ENCODE measurements around the gene MAB21L1. TPM values are rescaled to one million over a fixed set of nuclear protein-coding genes. Genes with fewer than 3 reads are reported as not detected.

MAB21L1 gene
- total and polyA plus RNA-seq, 2 of the 8 experiments (the other 6 are each of a cell fraction or from before 2014, with no cell fraction given), result not detected

GRCh38 chr13:35472323-35472881 lies 4.1 kb downstream of the MAB21L1 start:
- H3K4me2 ChIP-seq (ENCODE audit: insufficient read depth in 1 of 2, low read depth in 2 of 2, low read length in 2 of 2), result peak overlapping the region; percentile 83 to 94
- H2BK20ac ChIP-seq (ENCODE audit: low read length), result no peak overlapping the region
- no peak for FAIRE-seq
- no peak overlapping the region for H2BK15ac ChIP-seq (ENCODE audit: low read length)
- peak overlapping the region in 2 of 4 experiments; percentile 61 to 78; a peak in 4 of 8 replicates for H3K4me3 ChIP-seq (ENCODE audit: extremely low read depth in 1 of 4, insufficient read depth in 2 of 4, low read depth in 3 of 4, low read length in 4 of 4)
- ChIA-PET CTCF (ENCODE audit: partially characterized antibody) (no interaction called here), POLR2A (ENCODE audit: partially characterized antibody) (no interaction called here)
- H4K8ac ChIP-seq (ENCODE audit: extremely low read depth, insufficient read depth, low read length), result no peak overlapping the region
- no peak overlapping the region for H3K56ac ChIP-seq (replicated peaks; ENCODE audit: insufficient read length, low read depth, low read length)
- H3K9me3 ChIP-seq (ENCODE audit: insufficient read depth in 2 of 2, low read depth in 1 of 2, low read length in 1 of 2), result no peaks in the 10 kb centered on the region
- H3K27ac ChIP-seq (ENCODE audit: low read depth, low read length), result no peak overlapping the region
- peaks cover 11 to 33% (median 22%) of the 10 kb centered on the region in 4 experiments for H3K4me1 ChIP-seq (replicated peaks in 1 of 4; ENCODE audit: control insufficient read depth in 3 of 4, insufficient read depth in 4 of 4, low read length in 3 of 4)
- no peak overlapping the region for H2BK12ac ChIP-seq (ENCODE audit: low read depth, low read length)
- no peak overlapping the region for H3K23ac ChIP-seq (ENCODE audit: insufficient read length)
- no peak overlapping the region for H4K91ac ChIP-seq (replicated peaks; ENCODE audit: insufficient read length, low read length)
- no peak for DNase-seq (ENCODE audit: low read depth in 1 of 2, low spot score in 2 of 2)
- H2AFZ ChIP-seq (ENCODE audit: low read length), result no peak overlapping the region
- H4K20me1 ChIP-seq (replicated peaks in 1 of 2; ENCODE audit: control insufficient read depth in 1 of 2, insufficient read depth in 2 of 2, low read length in 2 of 2), result peaks cover 20 to 26% of the 10 kb centered on the region in 2 experiments
- no peak overlapping the region for H3K4ac ChIP-seq (replicated peaks; ENCODE audit: insufficient read length, low read depth, low read length)
- H4K5ac ChIP-seq (ENCODE audit: insufficient read length, low read depth, low read length), result no peak overlapping the region
- no peaks in the 10 kb centered on the region for H3K79me2 ChIP-seq (ENCODE audit: control insufficient read depth in 1 of 2, insufficient read depth in 2 of 2, low read length in 2 of 2)
- H3K27me3 ChIP-seq (replicated peaks in 1 of 4; ENCODE audit: control insufficient read depth in 3 of 4, extremely low read depth in 1 of 4, insufficient read depth in 3 of 4, low read length in 3 of 4), result peaks cover 42 to 67% (median 55%) of the 10 kb centered on the region in 4 experiments
- no peak overlapping the region for H3K9ac ChIP-seq (replicated peaks in 1 of 4; ENCODE audit: extremely low read depth in 1 of 4, low read depth in 3 of 4, low read length in 3 of 4)
- no peaks in the 10 kb centered on the region for H3K79me1 ChIP-seq (ENCODE audit: low read depth, low read length)
- TF ChIP-seq EZH2 (IDR thresholded peaks at IDR 0.05; ENCODE audit: low read depth, low read length, severe bottlenecking) (peak; percentile 15), BCL11A (IDR thresholded peaks at IDR 0.05; ENCODE audit: low read depth in 2 of 2, low read length in 2 of 2) (no peak), SUZ12 (IDR thresholded peaks at IDR 0.05; ENCODE audit: low read length) (no peak; the same call in 1 of the 2 replicates), RNF2 (IDR thresholded peaks at IDR 0.05; ENCODE audit: borderline replicate concordance, low read depth, low read length, missing control alignments, poor library complexity, severe bottlenecking) (peak; percentile 99)
- no peak overlapping the region for H3K14ac ChIP-seq (ENCODE audit: insufficient read length)
- H2BK5ac ChIP-seq (ENCODE audit: low read depth, low read length), result no peak overlapping the region
- H2BK120ac ChIP-seq (replicated peaks; ENCODE audit: low read depth, low read length), result no peak overlapping the region
- no peak overlapping the region for H2AK5ac ChIP-seq (ENCODE audit: low read depth, low read length)
- peaks cover 18% of the 10 kb centered on the region for H3K23me2 ChIP-seq (ENCODE audit: low read depth, low read length)
- no peaks in the 10 kb centered on the region for H3K36me3 ChIP-seq (ENCODE audit: control insufficient read depth in 2 of 4, insufficient read depth in 4 of 4, low read length in 3 of 4)
- WGBS, 2 experiments (ENCODE audit: extremely low coverage in 1 of 2, insufficient coverage in 1 of 2, insufficient read length in 1 of 2, insufficient replicate concordance in 2 of 2, low coverage in 1 of 2, low lambda C conversion rate in 2 of 2, missing lambda C conversion rate in 1 of 2), result 6% methylated on average over 7 of the region's 7 CpGs; no CpG with 5 or more reads in 1 of the 2 experiments
- no peak overlapping the region for H3K18ac ChIP-seq (ENCODE audit: extremely low read depth, low read length)

All from H1 (cell line).